ENCODE results near the gene TGOLN2. TPM values are rescaled to one million over a fixed set of nuclear protein-coding genes. Genes with fewer than 3 reads are reported as not detected.

Gene TGOLN2
- total and polyA plus RNA-seq, 10 of the 15 experiments (the other 5 are each of a cell fraction or from before 2014, with no cell fraction given) = 13.8 to 92.3 (median 49.4) TPM

DNA sequence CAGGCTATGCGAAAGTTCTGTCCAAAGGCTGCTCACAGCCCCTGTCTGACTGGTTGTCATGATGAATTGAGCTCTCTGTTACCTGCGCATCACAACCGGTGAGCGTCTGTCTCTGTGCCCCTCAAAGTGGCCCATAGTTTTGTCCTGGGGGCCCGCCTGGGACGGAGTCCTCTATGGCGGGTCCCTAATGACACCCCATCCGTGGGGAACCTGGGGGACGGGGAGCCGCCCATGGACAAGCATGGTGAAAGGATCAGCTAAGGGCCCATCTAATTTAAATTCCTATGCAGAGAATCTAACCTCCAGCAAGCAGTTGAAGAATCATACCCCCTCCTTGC is 27.3 kb upstream of the TGOLN2 start (continued):
- TF ChIP-seq, protein P1, sequence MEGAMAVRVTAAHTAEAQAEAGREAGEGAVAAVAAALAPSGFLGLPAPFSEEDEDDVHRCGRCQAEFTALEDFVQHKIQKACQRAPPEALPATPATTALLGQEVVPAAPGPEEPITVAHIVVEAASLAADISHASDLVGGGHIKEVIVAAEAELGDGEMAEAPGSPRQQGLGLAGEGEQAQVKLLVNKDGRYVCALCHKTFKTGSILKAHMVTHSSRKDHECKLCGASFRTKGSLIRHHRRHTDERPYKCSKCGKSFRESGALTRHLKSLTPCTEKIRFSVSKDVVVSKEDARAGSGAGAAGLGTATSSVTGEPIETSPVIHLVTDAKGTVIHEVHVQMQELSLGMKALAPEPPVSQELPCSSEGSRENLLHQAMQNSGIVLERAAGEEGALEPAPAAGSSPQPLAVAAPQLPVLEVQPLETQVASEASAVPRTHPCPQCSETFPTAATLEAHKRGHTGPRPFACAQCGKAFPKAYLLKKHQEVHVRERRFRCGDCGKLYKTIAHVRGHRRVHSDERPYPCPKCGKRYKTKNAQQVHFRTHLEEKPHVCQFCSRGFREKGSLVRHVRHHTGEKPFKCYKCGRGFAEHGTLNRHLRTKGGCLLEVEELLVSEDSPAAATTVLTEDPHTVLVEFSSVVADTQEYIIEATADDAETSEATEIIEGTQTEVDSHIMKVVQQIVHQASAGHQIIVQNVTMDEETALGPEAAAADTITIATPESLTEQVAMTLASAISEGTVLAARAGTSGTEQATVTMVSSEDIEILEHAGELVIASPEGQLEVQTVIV (IDR thresholded peaks at IDR 0.05; ENCODE audit: borderline replicate concordance, partially characterized antibody) = no peak
- TF ChIP-seq MXI1 (IDR thresholded peaks at IDR 0.05; ENCODE audit: low read depth, low read length) = no peak
- no peak for TF ChIP-seq FOXK2 (IDR thresholded peaks at IDR 0.05)
- no peak for TF ChIP-seq ZNF24 (IDR thresholded peaks at IDR 0.05)
- TF ChIP-seq EZH2 (IDR thresholded peaks at IDR 0.05; ENCODE audit: borderline replicate concordance, control insufficient read depth, low read depth, low read length) = no peak
- TF ChIP-seq RBBP5 (conservative IDR thresholded peaks at IDR 0.05) = no peak
- no peak for TF ChIP-seq RELA (IDR thresholded peaks at IDR 0.05; ENCODE audit: borderline replicate concordance, partially characterized antibody)
- no peak for TF ChIP-seq BACH1 (IDR thresholded peaks at IDR 0.05; ENCODE audit: borderline replicate concordance)

DNA sequence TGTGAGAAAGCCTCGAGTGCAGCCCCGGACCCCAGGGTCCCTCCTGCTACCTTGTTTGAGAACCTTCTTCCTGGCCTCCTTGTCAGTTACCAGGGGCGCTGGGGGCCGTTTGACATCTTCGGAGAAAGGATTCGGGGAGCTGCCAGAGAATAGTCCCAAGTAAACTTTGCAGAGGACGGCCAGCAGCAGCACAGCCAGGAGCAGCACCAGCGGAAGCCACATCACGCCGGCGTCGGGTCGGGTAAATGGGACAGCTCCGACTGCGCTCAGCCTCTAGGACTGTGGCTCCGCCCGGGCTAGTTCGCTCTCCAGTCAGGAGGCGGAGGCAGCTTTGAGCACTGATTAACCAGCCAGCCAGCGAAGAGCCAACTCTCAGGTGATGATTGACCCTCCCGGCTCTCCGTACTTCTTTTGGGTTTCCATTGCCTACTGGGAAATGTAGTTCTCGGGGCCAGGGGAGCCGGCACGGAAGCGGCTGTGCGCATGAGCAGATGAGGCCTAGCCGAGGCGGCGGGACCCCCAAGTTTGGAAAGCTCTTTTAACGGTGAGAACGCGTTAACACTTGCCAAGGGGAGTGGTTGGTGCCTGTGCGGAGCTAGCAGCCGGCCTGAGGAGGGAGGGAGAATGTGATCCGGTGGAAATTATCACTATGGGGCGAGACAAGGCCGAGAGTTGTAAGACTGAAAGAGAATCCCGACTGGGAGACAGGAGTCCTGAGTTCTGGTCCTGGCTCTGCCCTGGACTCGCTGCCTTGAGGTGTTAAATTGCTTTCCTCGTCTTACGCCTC is 26.7 kb upstream of the TGOLN2 start, which contains the start of the genes ELMOD3 and RETSAT:
Gene ELMOD3, plus strand, starts transcription at position 484 of the 787 bp plus-strand sequence. CDS start 2,430 bp downstream, outside the sequence.
Gene RETSAT, minus strand, starts transcription at position 243 of the 787 bp plus-strand sequence. Its CDS starts 21 bp downstream, at position 222.
- H3K4me2 ChIP-seq (ENCODE audit: control insufficient read depth, insufficient read depth) = peak within 1 kb of the TSS; percentile 89
- ChIA-PET SMC1A (ENCODE audit: uncharacterized antibody, unreplicated experiment) (interaction anchor here (0.9 to 1.6 kb wide), 8 partner anchors 11 to 197 kb away, joined by 3 to 8 read pairs (median 4); partner anchors contain the start of gene TGOLN2), CTCF (interaction anchor here (0.7 to 1.7 kb wide), 10 partner anchors 12 to 428 kb away, joined by 3 to 8 read pairs (median 4); partner anchors contain the start of gene TGOLN2), POLR2A (interaction anchor here (0.6 to 3.0 kb wide), 16 partner anchors 9 to 241 kb away, joined by 3 to 20 read pairs (median 4); partner anchors contain the start of genes MAT2A, RNF181, SH2D6 and TGOLN2), RAD21 (ENCODE audit: unreplicated experiment) (interaction anchor here (0.6 to 1.8 kb wide), 10 partner anchors 23 to 414 kb away, joined by 3 to 9 read pairs (median 3); partner anchors contain the start of genes SH2D6 and TGOLN2)
- no peaks in the 10 kb centered on the region for H4K20me1 ChIP-seq (ENCODE audit: control insufficient read depth, insufficient read depth)
- ATAC-seq (peak; percentile 98), DNase-seq (ENCODE audit: low read depth, low spot score) (peak; percentile 97), FAIRE-seq (peak; percentile 97)
- no peaks in the 10 kb centered on the region for H3K27me3 ChIP-seq (replicated peaks in 1 of 2; ENCODE audit: control insufficient read depth in 2 of 2, insufficient read depth in 2 of 2, low read length in 1 of 2)
- H3K4me1 ChIP-seq (ENCODE audit: control insufficient read depth, insufficient read depth, low read length) = peaks cover 4% of the 10 kb centered on the region
- intact Hi-C loops (cut with micrococcal nuclease; ENCODE audit: unreplicated experiment) = loop anchor here (1.0 to 2.0 kb wide), 2 partner anchors 26 to 184 kb away; partner anchors contain the start of gene MAT2A
- under 1% methylated on average over 42 of the region's 42 CpGs for WGBS (ENCODE audit: insufficient coverage, insufficient replicate concordance, low lambda C conversion rate, missing lambda C conversion rate)
- peaks cover 1 to 5% of the 10 kb centered on the region in 2 experiments; a peak in 3 of 4 replicates for H3K36me3 ChIP-seq (ENCODE audit: control insufficient read depth in 2 of 2, insufficient read depth in 2 of 2, low read length in 1 of 2)
- H2AFZ ChIP-seq (ENCODE audit: control insufficient read depth, low read depth, low read length) = peak within 1 kb of the TSS; percentile 94
- peak within 1 kb of the TSS; percentile 94 for H3K9ac ChIP-seq (ENCODE audit: control insufficient read depth, insufficient read depth, low read length)
- peak within 1 kb of the TSS; percentile 74 for H3K27ac ChIP-seq (ENCODE audit: control insufficient read depth, insufficient read depth)
- peaks cover 25% of the 10 kb centered on the region for H3K79me2 ChIP-seq (ENCODE audit: control insufficient read depth, insufficient read depth, low read length)
- H3K9me3 ChIP-seq (replicated peaks; ENCODE audit: control insufficient read depth, insufficient read depth, low read length) = no peaks in the 10 kb centered on the region
- in situ Hi-C loops (cut with MboI) = no loop called here
- H3K4me3 ChIP-seq = peak within 1 kb of the TSS; percentile 87
- no TSS peak for BruUV-seq (replicated peaks)
- TF ChIP-seq, protein P2, sequence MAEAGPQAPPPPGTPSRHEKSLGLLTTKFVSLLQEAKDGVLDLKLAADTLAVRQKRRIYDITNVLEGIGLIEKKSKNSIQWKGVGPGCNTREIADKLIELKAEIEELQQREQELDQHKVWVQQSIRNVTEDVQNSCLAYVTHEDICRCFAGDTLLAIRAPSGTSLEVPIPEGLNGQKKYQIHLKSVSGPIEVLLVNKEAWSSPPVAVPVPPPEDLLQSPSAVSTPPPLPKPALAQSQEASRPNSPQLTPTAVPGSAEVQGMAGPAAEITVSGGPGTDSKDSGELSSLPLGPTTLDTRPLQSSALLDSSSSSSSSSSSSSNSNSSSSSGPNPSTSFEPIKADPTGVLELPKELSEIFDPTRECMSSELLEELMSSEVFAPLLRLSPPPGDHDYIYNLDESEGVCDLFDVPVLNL (IDR thresholded peaks at IDR 0.05; ENCODE audit: low read depth, low read length) = peak; percentile 78
- no peak; the same call in 1 of the 2 replicates for TF ChIP-seq CREB1 (IDR thresholded peaks at IDR 0.05; ENCODE audit: low read depth)
- peak; percentile 29; the same call in 1 of the 2 replicates for TF ChIP-seq IRF4 (IDR thresholded peaks at IDR 0.05; ENCODE audit: low read depth, low read length)
- TF ChIP-seq, protein P3, sequence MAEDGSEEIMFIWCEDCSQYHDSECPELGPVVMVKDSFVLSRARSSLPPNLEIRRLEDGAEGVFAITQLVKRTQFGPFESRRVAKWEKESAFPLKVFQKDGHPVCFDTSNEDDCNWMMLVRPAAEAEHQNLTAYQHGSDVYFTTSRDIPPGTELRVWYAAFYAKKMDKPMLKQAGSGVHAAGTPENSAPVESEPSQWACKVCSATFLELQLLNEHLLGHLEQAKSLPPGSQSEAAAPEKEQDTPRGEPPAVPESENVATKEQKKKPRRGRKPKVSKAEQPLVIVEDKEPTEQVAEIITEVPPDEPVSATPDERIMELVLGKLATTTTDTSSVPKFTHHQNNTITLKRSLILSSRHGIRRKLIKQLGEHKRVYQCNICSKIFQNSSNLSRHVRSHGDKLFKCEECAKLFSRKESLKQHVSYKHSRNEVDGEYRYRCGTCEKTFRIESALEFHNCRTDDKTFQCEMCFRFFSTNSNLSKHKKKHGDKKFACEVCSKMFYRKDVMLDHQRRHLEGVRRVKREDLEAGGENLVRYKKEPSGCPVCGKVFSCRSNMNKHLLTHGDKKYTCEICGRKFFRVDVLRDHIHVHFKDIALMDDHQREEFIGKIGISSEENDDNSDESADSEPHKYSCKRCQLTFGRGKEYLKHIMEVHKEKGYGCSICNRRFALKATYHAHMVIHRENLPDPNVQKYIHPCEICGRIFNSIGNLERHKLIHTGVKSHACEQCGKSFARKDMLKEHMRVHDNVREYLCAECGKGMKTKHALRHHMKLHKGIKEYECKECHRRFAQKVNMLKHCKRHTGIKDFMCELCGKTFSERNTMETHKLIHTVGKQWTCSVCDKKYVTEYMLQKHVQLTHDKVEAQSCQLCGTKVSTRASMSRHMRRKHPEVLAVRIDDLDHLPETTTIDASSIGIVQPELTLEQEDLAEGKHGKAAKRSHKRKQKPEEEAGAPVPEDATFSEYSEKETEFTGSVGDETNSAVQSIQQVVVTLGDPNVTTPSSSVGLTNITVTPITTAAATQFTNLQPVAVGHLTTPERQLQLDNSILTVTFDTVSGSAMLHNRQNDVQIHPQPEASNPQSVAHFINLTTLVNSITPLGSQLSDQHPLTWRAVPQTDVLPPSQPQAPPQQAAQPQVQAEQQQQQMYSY (CRISPR knock-in tag; IDR thresholded peaks at IDR 0.05) = no peak
- no peak for TF ChIP-seq KLF5 (IDR thresholded peaks at IDR 0.05; ENCODE audit: partially characterized antibody)
- TF ChIP-seq SUZ12 (IDR thresholded peaks at IDR 0.05; ENCODE audit: unreplicated experiment) = no peak
